ENCODE results near the gene NFIA. TPM values are rescaled to one million over a fixed set of nuclear protein-coding genes. Genes with fewer than 3 reads are reported as not detected.

The NFIA gene
- total and polyA plus RNA-seq, 7 donors = 4.0 to 42.7 (median 30.6) TPM

GRCh38 chr1:61181067-61182038 lies 99.0 kb downstream of the NFIA start:
- no peaks in the 10 kb centered on the region for H3K9me3 ChIP-seq
- no peaks in the 10 kb centered on the region for H3K36me3 ChIP-seq (ENCODE audit: insufficient read depth in 1 of 2, low read depth in 1 of 2)
- TF ChIP-seq, protein P1, sequence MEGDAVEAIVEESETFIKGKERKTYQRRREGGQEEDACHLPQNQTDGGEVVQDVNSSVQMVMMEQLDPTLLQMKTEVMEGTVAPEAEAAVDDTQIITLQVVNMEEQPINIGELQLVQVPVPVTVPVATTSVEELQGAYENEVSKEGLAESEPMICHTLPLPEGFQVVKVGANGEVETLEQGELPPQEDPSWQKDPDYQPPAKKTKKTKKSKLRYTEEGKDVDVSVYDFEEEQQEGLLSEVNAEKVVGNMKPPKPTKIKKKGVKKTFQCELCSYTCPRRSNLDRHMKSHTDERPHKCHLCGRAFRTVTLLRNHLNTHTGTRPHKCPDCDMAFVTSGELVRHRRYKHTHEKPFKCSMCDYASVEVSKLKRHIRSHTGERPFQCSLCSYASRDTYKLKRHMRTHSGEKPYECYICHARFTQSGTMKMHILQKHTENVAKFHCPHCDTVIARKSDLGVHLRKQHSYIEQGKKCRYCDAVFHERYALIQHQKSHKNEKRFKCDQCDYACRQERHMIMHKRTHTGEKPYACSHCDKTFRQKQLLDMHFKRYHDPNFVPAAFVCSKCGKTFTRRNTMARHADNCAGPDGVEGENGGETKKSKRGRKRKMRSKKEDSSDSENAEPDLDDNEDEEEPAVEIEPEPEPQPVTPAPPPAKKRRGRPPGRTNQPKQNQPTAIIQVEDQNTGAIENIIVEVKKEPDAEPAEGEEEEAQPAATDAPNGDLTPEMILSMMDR (IDR thresholded peaks at IDR 0.05) = no peak
- ATAC-seq (no peak), DNase-seq (no peak)
- H3K4me1 ChIP-seq = peaks cover 67% of the 10 kb centered on the region
- 93 to 96% (median 94%) methylated on average over 1 of the region's 1 CpG for WGBS, 3 donors
- intact Hi-C loops (cut with DNase I) = loop anchor here (5.0 to 10.0 kb wide), 4 partner anchors 39 to 129 kb away; partner anchors contain the start of gene NFIA (in 2 of the 2)
- peak overlapping the region; percentile 94 for H3K27ac ChIP-seq
- no peaks in the 10 kb centered on the region for H3K27me3 ChIP-seq (ENCODE audit: insufficient read depth in 3 of 3, low read length in 2 of 3)
- peak overlapping the region; percentile 0 for H3K4me3 ChIP-seq

- intact Hi-C loops (cut with DNase I) = loop anchor here (5.0 to 10.0 kb wide), 4 partner anchors 40 to 130 kb away; partner anchors contain the start of gene NFIA (in 2 of the 2)
- Histone ChIP-seq H3K36me3 (ENCODE audit: insufficient read depth in 1 of 2, low read depth in 1 of 2) (no peaks in the 10 kb centered on the region), H3K27me3 (ENCODE audit: insufficient read depth in 3 of 3, low read length in 2 of 3) (no peaks in the 10 kb centered on the region), H3K9me3 (no peaks in the 10 kb centered on the region), H3K27ac (peak overlapping the region; percentile 94), H3K4me3 (peak overlapping the region; percentile 0), H3K4me1 (peaks cover 72% of the 10 kb centered on the region)
- DNase-seq (no peak), ATAC-seq (peak; percentile 67 to 81 (median 74))
- TF ChIP-seq, protein P1 (IDR thresholded peaks at IDR 0.05) = no peak
- WGBS, 3 donors = 6 to 9% (median 7%) methylated on average over 2 of the region's 2 CpGs
Observed at GRCh38 chr1:61182049-61182448, 99.7 kb downstream of the NFIA start.

GRCh38 chr1:61182480-61182879 lies 100.1 kb downstream of the NFIA start:
- intact Hi-C loops (cut with DNase I) = loop anchor here (5.0 to 10.0 kb wide), 4 partner anchors 40 to 130 kb away; partner anchors contain the start of gene NFIA (in 2 of the 2)
- WGBS, 3 donors = 54 to 59% (median 59%) methylated on average over 3 of the region's 3 CpGs
- Histone ChIP-seq H3K4me3 (peak overlapping the region; percentile 0), H3K9me3 (no peaks in the 10 kb centered on the region), H3K4me1 (peaks cover 76% of the 10 kb centered on the region), H3K27me3 (ENCODE audit: insufficient read depth in 3 of 3, low read length in 2 of 3) (no peaks in the 10 kb centered on the region), H3K27ac (peak overlapping the region; percentile 94), H3K36me3 (ENCODE audit: insufficient read depth in 1 of 2, low read depth in 1 of 2) (no peaks in the 10 kb centered on the region)
- ATAC-seq = no peak
- TF ChIP-seq, protein P1 (IDR thresholded peaks at IDR 0.05) = no peak
- DNase-seq = no peak

- WGBS, 3 donors = 6 to 9% (median 7%) methylated on average over 9 of the region's 9 CpGs
- no peaks in the 10 kb centered on the region for H3K9me3 ChIP-seq
- DNase-seq (no peak), ATAC-seq (peak; percentile 39 to 58 (median 50))
- TF ChIP-seq, protein P1 (IDR thresholded peaks at IDR 0.05) = no peak
- no peaks in the 10 kb centered on the region for H3K36me3 ChIP-seq (ENCODE audit: insufficient read depth in 1 of 2, low read depth in 1 of 2)
- peaks cover 77% of the 10 kb centered on the region for H3K4me1 ChIP-seq
- peak overlapping the region; percentile 66 for H3K4me3 ChIP-seq
- intact Hi-C loops (cut with DNase I) = loop anchor here (5.0 to 10.0 kb wide), 4 partner anchors 41 to 131 kb away; partner anchors contain the start of gene NFIA (in 2 of the 2)
- H3K27me3 ChIP-seq (ENCODE audit: insufficient read depth in 3 of 3, low read length in 2 of 3) = no peaks in the 10 kb centered on the region
- peak overlapping the region; percentile 94 for H3K27ac ChIP-seq
Observed at GRCh38 chr1:61183471-61184039, 101.2 kb downstream of the NFIA start.

All from psoas muscle (tissue), 8 donors.